Tibial nerve (tissue), 3 donors: ENCODE data around the gene MRPL21.

Source experiments
- CTCF ChIP-seq, 5 experiments: fragments of 200-600 bp in 3 of 5; fragments of 450-650 bp in 2 of 5; sonication (generic) in 3 of 5; IDR thresholded peaks; one replicate each; pipeline ENCODE4 v1.5.1; 2016 to 2019; ENCODE audit warnings: antibody characterized with exemption in 5 of 5, mild to moderate bottlenecking in 3 of 5, moderate library complexity in 2 of 5
- POLR2A ChIP-seq, 2 donors: fragments of 450-650 bp; IDR thresholded peaks; one replicate each; pipeline ENCODE4 v1.6.1; 2017; ENCODE audit warnings: antibody characterized with exemption in 2 of 2, mild to moderate bottlenecking in 2 of 2, moderate library complexity in 2 of 2

GRCh38 chr11:68845351-68846002 is 58.2 kb downstream of the MRPL21 start:
- TF ChIP-seq POLR2A (IDR thresholded peaks at IDR 0.05) (no peak), CTCF (IDR thresholded peaks at IDR 0.05) (no peak)
